HTR-8/SVneo (cell line): ENCODE results near the gene GBP7.
"Not testable (repeated sequence)": the region's sequence is repeated elsewhere in the genome, so short reads cannot be mapped to it uniquely, and the experiment has no call there.

Experiments used
- DNase-seq: peaks from one replicate; pipeline ENCODE4 v3.0.0; 2011; ENCODE audit warnings: low spot score, mixed read lengths; ENCODE audit not compliant: insufficient read length
- FAIRE-seq: peaks from 2 replicates; lab custom pipeline; 2011; peaks lifted over from hg19 to GRCh38; lab: Jason Lieb, UNC

GBP7 gene, protein sequence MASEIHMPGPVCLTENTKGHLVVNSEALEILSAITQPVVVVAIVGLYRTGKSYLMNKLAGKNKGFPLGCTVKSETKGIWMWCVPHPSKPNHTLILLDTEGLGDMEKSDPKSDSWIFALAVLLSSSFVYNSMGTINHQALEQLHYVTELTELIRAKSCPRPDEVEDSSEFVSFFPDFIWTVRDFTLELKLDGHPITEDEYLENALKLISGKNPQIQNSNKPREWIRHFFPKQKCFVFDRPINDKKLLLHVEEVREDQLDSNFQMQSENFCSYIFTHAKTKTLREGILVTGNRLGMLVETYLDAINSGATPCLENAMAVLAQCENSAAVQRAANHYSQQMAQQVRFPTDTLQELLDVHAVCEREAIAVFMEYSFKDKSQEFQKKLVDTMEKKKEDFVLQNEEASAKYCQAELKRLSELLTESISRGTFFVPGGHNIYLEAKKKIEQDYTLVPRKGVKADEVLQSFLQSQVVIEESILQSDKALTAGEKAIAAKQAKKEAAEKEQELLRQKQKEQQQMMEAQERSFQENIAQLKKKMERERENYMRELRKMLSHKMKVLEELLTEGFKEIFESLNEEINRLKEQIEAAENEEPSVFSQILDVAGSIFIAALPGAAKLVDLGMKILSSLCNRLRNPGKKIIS

DNA sequence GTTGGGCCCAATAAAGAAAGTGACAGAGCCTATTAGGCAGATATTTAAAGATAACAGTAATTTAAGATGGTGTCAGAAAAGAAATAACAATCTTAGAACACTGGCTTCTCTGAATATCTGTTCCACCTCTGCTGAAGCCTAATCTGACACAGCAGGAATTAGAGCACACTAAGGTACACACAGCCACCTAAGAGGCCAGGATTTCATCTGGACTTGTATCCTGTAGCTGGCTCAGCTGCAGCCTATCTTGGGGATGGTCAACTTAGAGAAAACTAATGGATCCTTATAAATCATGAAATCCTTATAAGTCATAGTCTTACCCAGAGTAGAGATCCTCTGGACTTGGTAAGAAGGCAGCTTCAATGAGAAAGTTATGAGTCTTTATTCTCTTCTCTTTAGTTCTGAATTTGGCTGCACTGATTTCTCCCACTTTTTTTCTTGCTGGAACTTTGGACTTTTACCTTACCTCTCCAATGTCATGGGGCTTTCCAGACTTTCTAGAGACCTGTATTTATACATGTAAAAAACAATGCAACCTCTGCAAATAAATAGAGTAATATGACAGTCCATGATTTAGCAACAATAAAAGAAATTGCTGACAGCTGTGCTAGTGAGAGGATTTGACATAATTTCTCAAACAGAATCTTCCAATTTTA is at the start of gene GBP7:
Gene GBP7, minus strand, starts transcription at position 403 of the 656 bp plus-strand sequence. CDS start 4,068 bp downstream, outside the sequence.
- DNase-seq, result no peak
- FAIRE-seq, result no peak

DNA sequence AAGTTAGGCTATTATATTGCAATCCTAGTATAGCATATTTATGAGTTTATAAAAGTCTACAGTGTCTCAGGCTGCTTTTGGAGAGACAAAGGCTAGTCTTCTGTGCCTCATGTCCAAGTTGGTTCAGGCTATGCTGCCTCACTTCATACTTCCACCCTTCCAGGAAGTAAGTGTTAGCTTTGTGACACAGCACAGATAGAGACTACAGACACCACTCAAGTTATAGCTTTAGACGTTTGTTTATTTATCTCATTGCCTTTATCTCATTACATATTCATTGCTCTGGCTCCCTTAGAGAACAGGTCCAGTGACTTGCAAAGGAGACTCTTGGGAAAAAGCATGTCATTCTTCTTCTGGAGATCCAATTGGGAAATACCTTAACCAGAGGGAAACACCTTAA is 45.5 kb upstream of the GBP7 start:
- DNase-seq, result no peak
- no peak for FAIRE-seq

DNA sequence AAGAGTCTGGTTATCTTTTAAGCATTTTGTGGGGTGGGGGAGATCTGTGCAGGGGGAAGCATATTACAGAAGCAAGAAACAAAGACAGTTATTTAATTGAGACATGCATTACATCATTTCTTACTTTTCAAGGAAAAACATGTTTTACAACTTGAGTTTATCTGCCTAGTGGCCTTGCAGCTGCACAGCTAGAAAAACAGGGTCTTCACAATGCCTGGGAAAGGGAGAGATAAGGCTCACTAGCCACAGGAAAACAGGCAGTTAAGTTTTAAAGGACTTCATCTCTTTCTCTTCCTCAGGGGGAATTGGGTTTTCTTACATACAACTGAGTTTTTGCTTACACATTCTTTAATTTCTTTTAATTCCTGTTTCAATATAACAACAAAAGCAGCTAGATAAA is 44.0 kb upstream of the GBP7 start:
- not testable (repeated sequence) for DNase-seq, FAIRE-seq

DNA sequence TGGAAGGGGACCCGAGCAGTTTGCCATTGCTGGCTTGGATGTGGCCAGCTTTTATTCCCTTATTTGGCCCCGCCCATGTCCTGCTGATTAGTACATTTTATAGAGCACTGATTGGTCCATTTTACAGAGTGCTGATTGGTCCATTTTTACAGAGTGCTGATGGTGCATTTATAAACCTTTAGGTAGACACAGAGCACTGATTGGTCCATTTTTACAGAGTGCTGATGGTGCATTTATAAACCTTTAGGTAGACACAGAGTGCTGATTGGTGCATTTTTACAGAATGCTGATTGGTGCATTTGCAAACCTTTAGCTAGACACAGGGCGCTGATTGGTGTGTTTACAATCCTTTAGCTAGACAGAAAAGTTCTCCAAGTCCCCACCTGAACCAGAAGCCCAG is 43.1 kb upstream of the GBP7 start:
- FAIRE-seq, result not testable (repeated sequence)

DNA sequence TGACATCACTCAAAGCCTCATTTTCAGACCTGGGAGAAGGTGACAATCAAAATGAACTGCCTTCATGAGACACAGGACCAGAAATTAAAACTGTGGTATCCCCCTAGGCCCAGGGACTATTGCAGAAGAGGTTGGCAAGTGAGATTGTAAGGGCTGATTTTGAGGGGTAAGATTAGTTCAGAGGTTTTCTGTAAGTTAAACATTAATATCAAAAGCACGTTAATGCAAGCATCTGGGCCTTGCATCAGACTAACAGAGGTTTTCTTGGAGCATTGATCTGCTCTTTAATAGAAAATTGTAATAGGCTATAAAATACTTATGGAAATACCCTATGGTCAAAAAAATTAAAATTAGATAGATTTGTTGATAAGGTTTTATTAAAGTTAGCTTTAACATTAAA is 37.5 kb upstream of the GBP7 start:
- no peak for FAIRE-seq
- DNase-seq, result no peak

More for the DNA sequence above, 43.1 kb upstream of the GBP7 start:
- not testable (repeated sequence) for DNase-seq

DNA sequence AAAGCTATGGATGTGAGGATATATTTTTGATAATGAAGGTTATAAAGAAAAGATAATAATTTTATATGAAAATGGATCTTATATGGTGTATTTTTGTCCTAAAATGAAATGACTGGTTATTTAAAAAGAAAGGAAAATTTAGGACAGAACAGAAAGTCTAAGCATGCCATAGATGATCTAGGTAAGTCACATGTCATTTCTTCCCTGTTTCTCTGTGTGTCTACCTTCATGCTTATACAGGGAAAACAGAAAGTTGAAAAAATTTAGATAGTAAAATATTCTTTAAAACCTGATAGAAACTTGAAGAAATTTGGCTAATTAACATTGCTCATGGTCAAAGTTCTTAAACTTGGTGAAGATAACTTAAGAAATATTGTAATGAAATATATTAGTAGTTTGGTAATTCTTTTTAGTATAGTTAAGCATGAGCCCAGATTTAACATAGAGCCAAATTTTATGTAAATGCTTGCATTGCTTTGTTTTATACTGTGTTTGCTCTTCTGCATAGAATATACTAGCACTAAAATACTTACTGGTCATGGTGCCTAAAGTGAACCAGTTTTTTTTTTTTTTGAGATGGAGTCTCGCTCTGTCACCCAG is 35.3 kb upstream of the GBP7 start:
- no peak for DNase-seq

DNA sequence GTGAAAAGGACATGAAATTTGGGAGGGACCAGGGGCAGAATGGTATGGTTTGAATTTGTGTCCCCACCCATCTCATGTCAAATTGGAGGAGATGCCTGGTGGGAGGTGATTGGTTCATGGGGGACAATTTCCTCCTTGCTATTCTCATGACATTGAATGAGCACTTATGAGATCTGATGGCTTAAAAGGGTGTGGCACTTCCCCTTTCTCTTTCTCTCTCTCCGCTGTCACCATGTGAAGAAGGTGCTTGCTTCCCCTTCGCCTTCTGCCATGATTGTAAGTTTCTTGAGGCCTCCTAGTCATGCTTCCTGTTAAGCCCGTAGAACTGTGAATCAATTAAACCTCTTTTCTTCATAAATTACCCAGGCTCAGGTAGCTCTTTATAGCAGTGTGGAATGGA is 30.6 kb upstream of the GBP7 start:
- DNase-seq, result no peak
- no peak for FAIRE-seq

More for the DNA sequence above, 35.3 kb upstream of the GBP7 start:
- FAIRE-seq, result no peak

DNA sequence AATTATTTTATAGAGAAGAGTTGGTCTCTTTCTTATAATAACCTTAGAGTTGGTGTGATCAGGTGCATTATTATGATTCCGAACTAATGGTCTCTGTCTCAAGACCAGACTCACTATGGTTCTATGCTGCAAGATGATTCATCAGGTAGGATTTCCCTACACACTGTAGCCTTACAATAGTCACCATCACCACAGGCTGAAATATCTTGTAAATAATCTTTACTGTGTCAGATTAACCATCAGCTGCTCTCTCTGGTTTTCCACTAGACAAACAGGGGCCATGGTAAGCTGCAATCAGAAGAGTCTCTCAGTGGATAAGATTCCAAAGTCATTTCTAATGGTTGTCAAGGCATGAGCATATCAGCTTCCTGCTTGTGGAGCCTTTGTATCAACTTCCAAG is 27.4 kb upstream of the GBP7 start:
- DNase-seq, result no peak
- no peak for FAIRE-seq

DNA sequence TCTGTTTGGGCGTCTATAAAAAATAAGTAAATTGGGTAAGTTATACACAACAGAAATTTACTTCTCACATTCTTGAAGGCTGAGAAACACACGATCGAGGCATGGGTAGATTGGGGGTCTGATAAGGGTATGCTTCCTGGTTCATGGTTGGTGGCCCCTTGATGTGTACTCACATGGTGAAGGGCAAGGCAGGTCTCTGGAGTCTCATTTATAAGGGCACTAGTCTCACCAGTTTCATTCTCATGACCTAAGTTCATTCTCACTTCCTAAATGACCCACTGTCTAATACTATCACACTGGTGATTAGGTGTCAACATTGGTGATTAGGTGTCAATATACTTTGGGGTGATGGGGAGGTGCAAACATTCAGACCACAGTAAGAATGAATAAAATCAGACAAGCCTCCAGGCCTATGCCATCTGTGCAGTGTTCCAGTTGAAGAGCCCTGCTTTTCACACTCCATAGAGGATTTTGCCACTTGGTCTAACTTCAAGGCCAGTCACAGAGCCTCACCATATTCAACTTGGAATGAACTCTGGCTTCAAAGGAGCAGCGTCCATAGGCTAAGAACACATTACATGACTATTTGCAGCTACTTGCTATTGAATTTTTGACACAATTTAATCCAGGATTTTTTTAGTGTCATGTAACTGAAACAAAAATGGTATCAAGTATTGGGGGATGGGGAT is 25.4 kb upstream of the GBP7 start:
- FAIRE-seq (no peak), DNase-seq (no peak)

DNA sequence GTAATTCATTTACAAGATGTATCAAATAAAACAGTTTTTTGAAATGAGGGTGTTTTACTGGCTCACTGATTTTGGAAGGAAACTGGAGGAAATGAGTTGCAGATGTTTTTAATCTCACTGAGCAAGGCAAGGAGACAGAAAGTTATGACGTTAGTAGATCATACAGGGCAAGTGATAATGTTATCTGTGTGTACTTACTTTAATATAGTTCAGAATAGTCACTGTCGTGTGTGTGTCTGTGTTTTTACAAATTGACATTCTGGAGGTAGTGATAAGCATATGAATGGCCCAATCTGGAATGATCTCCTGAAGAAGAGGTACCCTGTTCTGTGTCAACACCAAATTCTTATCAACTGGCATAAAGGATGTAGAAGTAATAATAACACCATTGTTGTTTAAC is 24.9 kb upstream of the GBP7 start:
- no peak for FAIRE-seq
- DNase-seq, result no peak

DNA sequence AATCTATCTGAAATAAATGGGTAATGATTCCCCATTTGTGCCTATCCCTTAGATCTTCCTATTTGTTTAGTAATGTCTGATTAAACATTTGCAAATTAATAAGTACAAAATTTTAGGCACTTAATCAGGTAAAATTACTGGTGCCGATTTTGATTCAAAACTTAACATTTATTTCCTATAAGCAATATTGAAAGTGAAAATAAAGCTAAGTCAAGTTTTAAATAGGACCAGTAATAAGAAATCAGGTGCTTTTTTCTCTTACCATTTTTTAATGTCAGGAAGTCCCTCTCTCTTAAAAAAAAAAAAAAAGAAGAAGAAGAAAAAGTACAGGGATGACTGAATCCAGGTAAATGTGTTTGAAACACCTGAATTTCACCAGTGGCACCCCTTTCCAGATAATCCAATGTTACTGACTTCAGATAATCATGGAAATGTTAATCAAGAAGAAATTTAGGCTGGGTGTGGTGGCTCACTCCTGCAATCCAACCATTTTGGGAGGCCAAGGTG is 23.8 kb upstream of the GBP7 start:
- no peak for DNase-seq
- no peak for FAIRE-seq

DNA sequence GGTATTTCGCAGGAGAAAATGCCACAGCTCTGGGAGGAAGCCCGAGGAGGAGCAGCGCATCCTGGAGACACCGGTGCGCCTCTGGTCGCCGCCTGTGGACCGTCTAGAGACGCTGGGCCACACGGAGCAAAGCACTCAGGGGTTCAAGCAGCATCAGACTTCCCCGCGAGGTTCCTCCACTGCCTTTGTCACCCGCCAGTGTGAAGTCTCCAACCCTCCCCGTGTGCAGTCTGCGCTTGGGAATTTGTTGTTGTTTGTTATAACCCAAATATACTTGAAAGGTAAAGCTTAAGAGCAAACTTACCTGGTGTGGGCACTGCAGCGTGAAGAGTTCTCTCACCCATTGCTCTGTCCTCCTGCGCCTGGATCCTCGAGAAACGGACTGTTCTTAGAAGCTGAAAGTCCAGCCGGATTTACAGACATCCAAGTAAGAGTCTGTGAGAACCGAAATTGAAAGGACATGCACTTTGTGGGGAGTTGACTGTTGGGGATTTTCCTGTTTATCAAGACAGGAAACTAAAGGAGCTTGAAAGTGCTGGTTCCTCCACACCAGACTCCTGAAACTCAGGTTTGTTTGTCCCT is 22.8 kb upstream of the GBP7 start, which contains the start of gene GBP4:
Gene GBP4, minus strand, starts transcription at position 452 of the 582 bp plus-strand sequence. Its CDS starts 108 bp downstream, at position 344.
- FAIRE-seq, result no peak
- DNase-seq, result no peak

DNA sequence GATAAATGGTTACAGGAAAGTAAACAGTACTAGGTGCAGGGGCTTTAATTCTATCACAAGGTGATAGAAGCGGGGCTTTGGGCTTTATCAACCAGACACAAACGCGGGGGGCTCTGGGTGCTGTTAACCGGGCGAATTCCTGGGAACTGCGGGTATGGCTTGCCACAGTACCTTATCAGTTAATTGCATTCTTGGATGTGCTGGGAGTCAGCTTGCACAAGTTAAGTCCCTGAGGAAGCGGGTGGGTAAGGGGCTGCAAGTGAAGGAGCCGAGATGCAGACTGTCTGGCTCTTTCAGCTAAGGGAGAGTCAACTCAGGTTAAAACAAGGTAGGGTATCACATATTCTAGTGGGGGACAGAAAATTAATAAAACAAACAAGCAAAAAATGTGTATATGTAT is 22.3 kb upstream of the GBP7 start:
- FAIRE-seq, result no peak

DNA sequence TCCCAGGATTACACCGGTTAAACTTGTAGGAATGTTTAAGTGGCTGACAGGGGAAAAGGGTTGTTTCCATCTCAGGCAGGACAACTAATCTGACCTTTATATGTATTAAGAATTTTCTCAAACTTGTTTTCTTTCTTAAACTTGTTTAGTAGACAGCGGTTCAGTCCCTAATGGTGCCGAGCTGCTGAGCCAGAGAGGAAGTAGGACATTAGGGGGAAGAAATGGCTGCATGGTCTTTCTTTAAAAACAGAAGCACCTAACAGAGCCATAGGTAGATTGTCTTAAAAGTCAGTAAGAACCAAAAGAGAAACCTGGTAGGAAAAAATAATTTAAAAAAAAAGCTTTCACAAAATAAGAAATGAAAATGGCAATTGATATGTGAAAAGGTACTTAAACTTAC is 19.7 kb upstream of the GBP7 start:
- DNase-seq (no peak), FAIRE-seq (no peak)

More for the DNA sequence above, 22.3 kb upstream of the GBP7 start:
- DNase-seq, result no peak

DNA sequence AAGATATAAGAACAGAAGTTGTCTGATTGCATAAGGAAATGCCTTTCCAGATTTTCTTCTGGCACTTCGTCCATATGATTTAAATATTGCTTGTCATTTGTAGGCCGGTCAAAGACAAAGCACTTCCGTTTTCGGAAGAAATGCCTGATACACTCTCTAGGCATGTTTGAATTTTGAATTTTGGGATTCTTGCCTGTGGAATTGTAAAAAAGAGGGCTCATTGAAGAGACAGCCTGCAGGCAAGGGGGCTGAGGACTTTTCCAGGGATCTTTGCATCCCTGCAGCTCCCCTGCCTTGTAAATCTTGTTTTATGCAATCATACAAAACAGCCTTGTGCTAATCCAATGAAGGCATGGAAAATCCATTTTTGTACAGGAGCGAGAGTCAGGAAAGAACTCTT is 15.5 kb upstream of the GBP7 start:
- no peak for DNase-seq
- FAIRE-seq, result no peak

DNA sequence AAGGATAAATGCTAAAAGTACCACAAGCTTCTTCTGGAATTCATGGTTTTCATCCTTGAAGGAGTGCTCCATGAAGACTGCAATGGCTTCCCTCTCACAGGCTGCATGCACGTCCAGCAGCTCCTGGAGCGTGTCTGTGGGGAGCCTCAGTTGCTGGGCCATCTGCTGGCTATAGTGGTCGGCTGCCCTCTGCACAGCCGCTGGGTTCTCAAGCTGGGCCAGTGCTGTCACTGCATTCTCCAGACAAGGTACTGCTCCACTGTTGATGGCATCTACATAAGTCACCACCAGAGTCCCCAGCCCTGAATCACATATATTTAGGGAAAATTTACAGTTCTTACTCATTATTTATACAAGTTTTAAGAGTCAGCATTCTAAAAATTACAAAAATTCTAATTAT is 14.2 kb upstream of the GBP7 start:
- FAIRE-seq, result no peak

DNA sequence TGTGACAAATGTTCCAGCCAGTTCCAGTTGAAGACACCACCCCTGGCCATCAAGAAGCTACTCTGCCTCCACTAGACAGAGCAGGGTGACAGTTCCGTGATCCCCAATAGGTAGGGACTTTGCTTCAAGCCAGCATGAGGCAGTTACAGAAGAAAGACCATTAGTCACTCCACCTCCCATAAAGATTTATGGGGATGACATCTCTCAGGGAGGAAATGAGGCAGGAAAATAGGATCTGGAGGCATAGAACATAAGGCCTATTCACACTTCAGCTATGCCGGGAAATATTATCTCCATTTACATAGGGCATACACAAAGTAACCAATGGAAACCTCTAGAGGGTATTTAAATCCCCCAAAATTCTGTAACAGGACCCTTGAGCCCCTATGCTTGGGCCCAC is 3.5 kb upstream of the GBP7 start:
- DNase-seq, result no peak
- no peak for FAIRE-seq

More for the DNA sequence above, 14.2 kb upstream of the GBP7 start:
- no peak for DNase-seq

DNA sequence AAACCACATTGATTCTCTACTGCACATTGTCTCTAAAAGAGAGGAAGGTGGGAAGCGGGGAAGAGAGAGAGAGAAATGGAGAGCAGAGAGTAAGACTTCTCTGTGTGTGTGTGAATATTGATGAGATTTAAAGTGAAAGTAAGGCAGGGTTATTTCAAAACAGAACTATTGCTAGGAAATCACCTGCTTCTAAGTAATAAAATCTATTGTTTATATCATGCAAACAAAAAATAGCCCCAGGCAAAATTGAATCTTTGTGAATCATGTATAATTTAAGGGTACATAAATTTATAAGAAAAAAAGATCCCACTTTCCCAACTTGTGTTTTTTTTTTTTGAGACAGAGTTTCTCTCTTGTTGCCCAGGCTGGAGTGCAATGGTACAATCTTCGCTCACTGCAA is 1.2 kb upstream of the GBP7 start:
- FAIRE-seq (no peak), DNase-seq (no peak)

DNA sequence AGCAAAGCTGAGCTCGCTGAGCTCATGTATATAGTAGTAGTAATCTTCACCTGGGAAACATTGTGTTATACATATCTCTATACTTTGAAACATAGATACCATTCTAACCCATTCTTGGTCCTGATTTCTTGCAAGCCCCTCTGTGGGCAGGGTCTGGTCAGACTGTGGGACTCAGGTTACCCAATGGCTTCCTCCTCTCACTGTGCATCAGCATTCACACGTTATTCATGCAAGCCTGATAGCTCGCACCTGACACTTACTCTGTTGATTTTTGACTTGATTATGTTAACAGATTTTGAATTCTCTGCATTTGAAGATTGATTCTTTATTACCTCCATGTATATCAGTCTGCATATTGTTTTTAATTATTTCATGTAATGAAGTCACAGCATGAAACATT is 1.3 kb downstream of the GBP7 start:
- FAIRE-seq (no peak), DNase-seq (no peak)
